Suprapubic skin (tissue), 4 donors: ENCODE data around the gene BLNK. TPM values are rescaled to one million over a fixed set of nuclear protein-coding genes. Genes with fewer than 3 reads are reported as not detected.

Source experiments
- DNase-seq, 2 donors: peaks; one replicate each; pipeline ENCODE4 v3.0.0-alpha.2; 2019; ENCODE audit warnings: low spot score in 2 of 2
- H3K27ac ChIP-seq: fragments of 200-600 bp; sonication (generic); one replicate; pipeline ENCODE4 v1.5.1; 2019
- H3K27me3 ChIP-seq: fragments of 200-600 bp; sonication (generic); one replicate; pipeline ENCODE4 v1.5.1; 2019
- H3K36me3 ChIP-seq: fragments of 200-600 bp; sonication (generic); one replicate; pipeline ENCODE4 v1.5.1; 2019
- H3K4me1 ChIP-seq: fragments of 200-600 bp; sonication (generic); one replicate; pipeline ENCODE4 v1.5.1; 2019
- H3K4me3 ChIP-seq: fragments of 200-600 bp; sonication (generic); one replicate; pipeline ENCODE4 v1.5.1; 2019; ENCODE audit warnings: mild to moderate bottlenecking
- H3K9me3 ChIP-seq: fragments of 200-600 bp; sonication (generic); one replicate; pipeline ENCODE4 v1.5.1; 2019
- CTCF ChIP-seq, 2 donors: fragments of 200-600 bp in 1 of 2; fragments of 450-650 bp in 1 of 2; sonication (generic) in 1 of 2; IDR thresholded peaks; one replicate each; pipeline ENCODE4 v1.5.1; 2016 to 2019; ENCODE audit warnings: antibody characterized with exemption in 2 of 2, mild to moderate bottlenecking in 1 of 2, moderate library complexity in 1 of 2
- EP300 ChIP-seq: sonication (generic); formaldehyde crosslinking; IDR thresholded peaks from one replicate; pipeline ENCODE4 v1.6.1; 2017; ENCODE audit warnings: antibody characterized with exemption
- POLR2A ChIP-seq, 2 donors: fragments of 450-650 bp; IDR thresholded peaks; one replicate each; pipeline ENCODE4 v1.6.1; 2017; ENCODE audit warnings: antibody characterized with exemption in 2 of 2, mild to moderate bottlenecking in 2 of 2, moderate library complexity in 2 of 2
- POLR2AphosphoS5 ChIP-seq, 3 donors: sonication (generic); formaldehyde crosslinking; IDR thresholded peaks; one replicate each; pipeline ENCODE4 v1.6.1; 2017; ENCODE audit warnings: antibody characterized with exemption in 3 of 3
- WGBS: methylation state at CpG from one replicate; pipeline ENCODE4 v1.1.5; 2018; 5-methylcytosine and 5-hydroxymethylcytosine counted together
- total RNA-seq, 4 donors: library from RNA; depleted of rRNA; stranded (reverse); fragments of >200 nt; gene quantifications; one replicate each; pipeline ENCODE4 v1.1.0, GENCODE V29; 2016

The BLNK gene
- total RNA-seq, 4 donors from 2014 or later = 4.7 to 9.7 (median 5.7) TPM

DNA sequence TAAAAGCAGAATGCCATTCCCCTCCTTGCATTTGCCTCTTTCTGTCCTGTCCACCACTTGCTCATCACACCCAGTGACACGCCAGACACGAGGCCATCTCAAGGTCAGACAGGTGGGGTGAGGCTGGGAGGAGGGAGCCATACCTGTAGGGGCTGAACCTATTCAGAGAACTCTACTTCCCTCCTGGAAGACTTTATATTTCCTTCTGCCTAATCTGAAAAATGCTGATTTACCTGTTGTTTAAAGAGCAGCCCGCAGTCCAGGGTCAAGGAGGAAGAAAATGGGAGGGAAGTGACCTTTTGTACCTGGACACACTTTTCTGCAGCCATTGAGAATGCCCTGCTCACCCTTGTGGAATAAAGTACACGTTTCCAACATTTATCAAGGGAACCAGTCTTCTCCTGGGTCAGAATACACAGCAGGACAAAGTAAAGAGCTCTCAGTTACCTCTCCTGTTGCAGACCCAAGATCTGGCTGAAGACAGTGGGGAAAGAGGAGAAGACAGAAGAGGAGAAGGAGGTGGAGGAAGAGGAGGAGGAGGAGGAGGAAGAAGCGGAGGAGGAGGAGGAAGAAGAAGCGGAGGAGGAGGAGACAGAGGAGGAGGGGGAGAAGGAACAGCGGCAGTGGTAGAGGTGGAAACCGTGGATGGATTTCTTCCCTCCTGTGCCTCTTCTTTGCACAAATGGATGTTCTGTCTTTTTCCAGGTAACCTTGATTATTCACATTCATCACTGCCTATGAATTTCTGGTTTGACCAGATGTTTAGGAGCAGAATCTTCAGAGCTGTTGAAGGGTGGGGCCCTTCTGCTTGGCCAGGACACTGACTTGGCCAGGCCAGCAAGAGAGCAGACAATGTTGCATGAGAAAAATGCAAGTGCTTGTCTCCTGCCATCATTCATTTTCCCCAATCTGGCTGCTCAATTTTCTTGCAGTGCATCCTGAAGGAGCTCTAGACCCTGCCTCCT, 1.2 kb upstream of the BLNK start:
- H3K27me3 ChIP-seq = no peaks in the 10 kb centered on the region
- WGBS = 57% methylated on average over 8 of the region's 8 CpGs
- DNase-seq = no peak
- H3K27ac ChIP-seq = peak overlapping the region; percentile 63
- peaks cover 41% of the 10 kb centered on the region for H3K4me1 ChIP-seq
- no peak overlapping the region for H3K4me3 ChIP-seq
- TF ChIP-seq POLR2A (IDR thresholded peaks at IDR 0.05) (no peak), POLR2AphosphoS5 (IDR thresholded peaks at IDR 0.05) (no peak), EP300 (no peak)
- no peaks in the 10 kb centered on the region for H3K36me3 ChIP-seq
- H3K9me3 ChIP-seq = no peaks in the 10 kb centered on the region

DNA sequence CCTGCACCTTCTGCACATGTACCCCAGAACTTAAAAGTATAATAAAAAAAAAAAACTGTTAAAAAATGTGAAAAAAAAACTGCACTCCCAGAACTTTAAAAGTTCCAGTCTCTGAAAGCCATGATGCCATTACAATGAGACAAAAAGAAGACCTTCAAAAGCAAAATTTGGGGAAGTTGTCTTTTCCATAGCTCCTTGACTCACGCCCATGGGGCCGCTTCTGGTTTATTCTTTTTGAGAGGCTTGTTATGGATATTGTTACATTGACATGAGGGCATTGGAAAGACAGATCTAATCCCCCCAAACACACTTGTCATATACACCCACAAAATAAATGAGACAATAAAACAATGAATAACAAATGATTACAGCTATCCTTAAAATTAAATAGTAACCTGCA, 798 bp downstream of the BLNK start:
- TF ChIP-seq CTCF (IDR thresholded peaks at IDR 0.05) (no peak), POLR2A (IDR thresholded peaks at IDR 0.05) (no peak), POLR2AphosphoS5 (IDR thresholded peaks at IDR 0.05) (no peak), EP300 (no peak)
- Histone ChIP-seq H3K4me1 (peaks cover 30% of the 10 kb centered on the region), H3K27me3 (no peaks in the 10 kb centered on the region), H3K36me3 (no peaks in the 10 kb centered on the region), H3K9me3 (no peaks in the 10 kb centered on the region), H3K27ac (no peak overlapping the region), H3K4me3 (peak overlapping the region; percentile 23)
- DNase-seq = no peak
- 77% methylated on average over 2 of the region's 2 CpGs for whole genome bisulfite sequencing

- no peaks in the 10 kb centered on the region for H3K9me3 ChIP-seq
- H3K36me3 ChIP-seq = no peaks in the 10 kb centered on the region
- peak overlapping the region; percentile 23 for H3K4me3 ChIP-seq
- DNase-seq = no peak
- no peaks in the 10 kb centered on the region for H3K27me3 ChIP-seq
- H3K27ac ChIP-seq = no peak overlapping the region
- TF ChIP-seq EP300 (no peak), POLR2A (IDR thresholded peaks at IDR 0.05) (no peak), CTCF (IDR thresholded peaks at IDR 0.05) (no peak), POLR2AphosphoS5 (IDR thresholded peaks at IDR 0.05) (no peak)
- H3K4me1 ChIP-seq = peaks cover 27% of the 10 kb centered on the region
- WGBS = 84% methylated on average over 6 of the region's 6 CpGs
These were observed 1.7 kb downstream of the BLNK start for GRCh38 chr10:96269438-96270300.

DNA sequence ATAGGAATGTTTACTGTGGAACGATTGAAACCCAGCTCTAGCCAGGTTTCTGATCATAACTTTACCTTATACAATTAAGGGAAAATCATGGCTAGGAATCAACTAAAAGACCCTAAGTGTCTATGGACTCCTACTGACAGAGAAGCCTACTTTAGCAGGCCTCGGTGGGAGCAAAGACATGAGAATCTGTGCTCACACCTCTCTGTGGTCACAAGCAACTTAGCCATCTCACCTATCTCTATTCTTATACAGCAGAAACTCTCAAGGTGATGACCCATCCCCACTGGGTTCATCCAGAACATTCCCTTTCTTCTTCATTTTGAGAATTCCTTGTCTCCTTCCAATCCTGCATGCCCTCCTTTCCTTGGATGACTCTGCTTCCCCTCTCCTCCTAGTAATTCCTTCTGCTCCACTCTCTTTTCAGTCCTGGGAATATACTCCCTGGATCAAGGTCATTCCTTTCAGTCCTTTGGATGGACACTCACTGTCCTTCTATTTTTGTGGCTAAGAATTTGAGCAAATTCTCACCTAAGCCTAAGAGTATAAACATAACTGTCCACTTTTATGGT, 2.9 kb downstream of the BLNK start:
- Histone ChIP-seq H3K36me3 (no peaks in the 10 kb centered on the region), H3K4me3 (no peak overlapping the region), H3K9me3 (no peaks in the 10 kb centered on the region), H3K27ac (no peak overlapping the region), H3K4me1 (peaks cover 26% of the 10 kb centered on the region), H3K27me3 (no peaks in the 10 kb centered on the region)
- TF ChIP-seq POLR2AphosphoS5 (IDR thresholded peaks at IDR 0.05) (no peak), POLR2A (IDR thresholded peaks at IDR 0.05) (no peak), CTCF (IDR thresholded peaks at IDR 0.05) (no peak), EP300 (no peak)
- no peak for DNase-seq
- WGBS = 80% methylated on average over 2 of the region's 2 CpGs

GRCh38 chr10:96267234-96267705, 4.1 kb downstream of the BLNK start:
- H3K27me3 ChIP-seq = no peaks in the 10 kb centered on the region
- WGBS = 43% methylated on average over 4 of the region's 4 CpGs

More at GRCh38 chr10:96267234-96267705, 4.1 kb downstream of the BLNK start:
- no peak for DNase-seq
- H3K9me3 ChIP-seq = no peaks in the 10 kb centered on the region
- TF ChIP-seq CTCF (IDR thresholded peaks at IDR 0.05) (no peak), EP300 (no peak), POLR2AphosphoS5 (IDR thresholded peaks at IDR 0.05) (no peak), POLR2A (IDR thresholded peaks at IDR 0.05) (no peak)
- no peak overlapping the region for H3K27ac ChIP-seq
- no peak overlapping the region for H3K4me3 ChIP-seq
- H3K4me1 ChIP-seq = peaks cover 15% of the 10 kb centered on the region
- no peaks in the 10 kb centered on the region for H3K36me3 ChIP-seq
